A673 (cell line): ENCODE results near the gene MTG2. TPM values are rescaled to one million over a fixed set of nuclear protein-coding genes. Genes with fewer than 3 reads are reported as not detected.

ENCODE experiments used
- BruUV-seq: library from RNA; stranded (reverse); fragments of 400-500 nt; replicated peaks from 2 replicates; lab custom pipeline; 2021; lab: Mats Ljungman, UMichigan
- CTCF ChIA-PET: fragments of 300-600 bp; sonication (Branson Sonifier 250); formaldehyde crosslinking; loops from one replicate; lab custom pipeline; 2022; ENCODE audit warnings: antibody characterized with exemption; lab: Charles Lee
- POLR2A ChIA-PET: fragments of 300-600 bp; sonication (Branson Sonifier 250); formaldehyde crosslinking; loops from one replicate; lab custom pipeline; 2022; ENCODE audit warnings: antibody characterized with exemption; ENCODE audit not compliant: low non-redundant PET; lab: Charles Lee
- DNase-seq: peaks from one replicate; pipeline ENCODE4 v3.0.0-alpha.2; 2015; ENCODE audit warnings: low spot score
- H3K27ac ChIP-seq: fragments of 200-600 bp; sonication (generic); 2 replicates; pipeline ENCODE4 v1.5.1; 2016; ENCODE audit warnings: mixed run types, low read depth, mild to moderate bottlenecking, mixed read lengths, antibody characterized with exemption, low read length; ENCODE audit not compliant: poor library complexity, severe bottlenecking
- H3K27me3 ChIP-seq: fragments of 200-600 bp; sonication (generic); replicated peaks from 2 replicates; pipeline ENCODE4 v1.6.1; 2017; ENCODE audit warnings: mixed run types, low read depth, mild to moderate bottlenecking, mixed read lengths, antibody characterized with exemption, low read length; ENCODE audit not compliant: insufficient read depth, poor library complexity
- H3K36me3 ChIP-seq: fragments of 200-600 bp; sonication (generic); 2 replicates; pipeline ENCODE4 v1.6.1; 2016; ENCODE audit warnings: mixed run types, mild to moderate bottlenecking, mixed read lengths, antibody characterized with exemption, low read length; ENCODE audit not compliant: insufficient read depth, poor library complexity, severe bottlenecking
- H3K4me1 ChIP-seq: fragments of 200-600 bp; sonication (generic); 2 replicates; pipeline ENCODE4 v1.6.1; 2017; ENCODE audit warnings: mixed run types, mild to moderate bottlenecking, mixed read lengths, antibody characterized with exemption, low read length; ENCODE audit not compliant: insufficient read depth, poor library complexity, severe bottlenecking
- H3K4me3 ChIP-seq: fragments of 200-600 bp; sonication (generic); 2 replicates; pipeline ENCODE4 v1.5.1; 2016; ENCODE audit warnings: low read depth, mixed run types, mild to moderate bottlenecking, mixed read lengths, low read length; ENCODE audit not compliant: poor library complexity, severe bottlenecking
- H3K9me3 ChIP-seq: fragments of 200-600 bp; sonication (generic); 2 replicates; pipeline ENCODE4 v1.6.1; 2016; ENCODE audit warnings: mixed run types, low read depth, mild to moderate bottlenecking, mixed read lengths, antibody characterized with exemption, low read length; ENCODE audit not compliant: poor library complexity, severe bottlenecking
- CTCF ChIP-seq: fragments of 300-800, 200-600 bp; sonication (generic); conservative IDR thresholded peaks from 2 replicates; pipeline ENCODE4 v1.5.1; 2017; ENCODE audit warnings: low read depth, mild to moderate bottlenecking, antibody characterized with exemption, low read length, moderate library complexity, mixed read lengths
- EZH2 ChIP-seq: fragments of 200-600 bp; sonication (generic); IDR thresholded peaks from 2 replicates; pipeline ENCODE4 v1.6.1; 2017; ENCODE audit warnings: borderline replicate concordance, low read depth, mild to moderate bottlenecking, mixed read lengths, antibody characterized with exemption, low read length; ENCODE audit not compliant: poor library complexity, severe bottlenecking
- intact Hi-C: fragments of 100-400 bp; cut with micrococcal nuclease; formaldehyde crosslinking; loops from one replicate; pipeline ENCODE4 v1.10.0; 2022; ENCODE audit not compliant: unreplicated experiment
- total RNA-seq: library from RNA; stranded (reverse); gene quantifications from 2 replicates; pipeline ENCODE4 v1.2.3, GENCODE V29; 2021

Gene MTG2
- total RNA-seq, 1 experiment from 2014 or later = 40.9 TPM

GRCh38 chr20:62236200-62236599, 53.4 kb downstream of the MTG2 start:
- H3K4me3 ChIP-seq = no peak overlapping the region
- intact Hi-C loops = no loop called here
- BruUV-seq = no TSS peak
- H3K27ac ChIP-seq = no peak overlapping the region
- no peak for DNase-seq
- no peaks in the 10 kb centered on the region for H3K27me3 ChIP-seq
- ChIA-PET CTCF (interaction anchor here (1.1 kb wide), 1 partner anchor 146 kb away, joined by 3 read pairs; no protein-coding TSS in a partner anchor), POLR2A (no interaction called here)
- H3K36me3 ChIP-seq = no peaks in the 10 kb centered on the region
- TF ChIP-seq EZH2 (no peak), CTCF (no peak)
- no peaks in the 10 kb centered on the region for H3K9me3 ChIP-seq
- H3K4me1 ChIP-seq = no peaks in the 10 kb centered on the region

- TF ChIP-seq EZH2 = no peak
- TF ChIP-seq CTCF = no peak
- BruUV-seq = no TSS peak
- DNase-seq = peak; percentile 29
- no peaks in the 10 kb centered on the region for H3K9me3 ChIP-seq
- no peak overlapping the region for H3K4me3 ChIP-seq
- POLR2A ChIA-PET = interaction anchor here (0.6 kb wide), 1 partner anchor 24 kb away, joined by 12 read pairs; no protein-coding TSS in a partner anchor
- no peak overlapping the region for H3K27ac ChIP-seq
- intact Hi-C loops = no loop called here
- CTCF ChIA-PET = interaction anchor here (1.1 kb wide), 1 partner anchor 146 kb away, joined by 3 read pairs; no protein-coding TSS in a partner anchor
- no peaks in the 10 kb centered on the region for H3K4me1 ChIP-seq
- H3K36me3 ChIP-seq = no peaks in the 10 kb centered on the region
- H3K27me3 ChIP-seq = no peaks in the 10 kb centered on the region
Observed at GRCh38 chr20:62236766-62237513, 54.1 kb downstream of the MTG2 start.

- no peaks in the 10 kb centered on the region for H3K27me3 ChIP-seq
- no TSS peak for BruUV-seq
- TF ChIP-seq EZH2 (no peak), CTCF (no peak)
- no peaks in the 10 kb centered on the region for H3K36me3 ChIP-seq
- no peaks in the 10 kb centered on the region for H3K9me3 ChIP-seq
- H3K27ac ChIP-seq = no peak overlapping the region
- intact Hi-C loops = no loop called here
- no peaks in the 10 kb centered on the region for H3K4me1 ChIP-seq
- H3K4me3 ChIP-seq = peak overlapping the region; percentile 73
- no peak for DNase-seq
- ChIA-PET POLR2A (interaction anchor here (0.6 kb wide), 1 partner anchor 23 kb away, joined by 12 read pairs; no protein-coding TSS in a partner anchor), CTCF (no interaction called here)
Observed at GRCh38 chr20:62237514-62237800, 54.6 kb downstream of the MTG2 start.
